ENCODE measurements around the gene TTC12. TPM values are rescaled to one million over a fixed set of nuclear protein-coding genes. Genes with fewer than 3 reads are reported as not detected.
A peak's percentile ranks its signal among the peaks of the same experiment; 100 is the strongest.

The TTC12 gene
- polyA plus RNA-seq, 1 donor from 2014 or later, result 4.2 TPM

- Histone ChIP-seq H3K27me3 (ENCODE audit: insufficient read depth, low read depth, low read length) (no peaks in the 10 kb centered on the region), H3K27ac (ENCODE audit: low read length) (no peak overlapping the region), H3K9me2 (ENCODE audit: insufficient read depth, low read length) (no peaks in the 10 kb centered on the region), H4K20me1 (ENCODE audit: insufficient read depth) (no peaks in the 10 kb centered on the region), H3K79me2 (replicated peaks; ENCODE audit: insufficient read depth, low read length) (no peaks in the 10 kb centered on the region), H3K9ac (ENCODE audit: low read length) (no peak overlapping the region), H3K4me3 (ENCODE audit: low read length) (no peak overlapping the region), H3K4me2 (ENCODE audit: low read length) (no peak overlapping the region), H2AFZ (ENCODE audit: low read depth, low read length) (no peak overlapping the region), H3K9me3 (ENCODE audit: low read length) (no peaks in the 10 kb centered on the region), H3F3A (ENCODE audit: insufficient read depth, low read length, poor library complexity, severe bottlenecking) (no peaks in the 10 kb centered on the region), H3K36me3 (ENCODE audit: insufficient read depth, low read length) (peaks cover 4% of the 10 kb centered on the region)
- no peak for TF ChIP-seq EP300 (conservative IDR thresholded peaks at IDR 0.05; ENCODE audit: poor library complexity, severe bottlenecking)
- TF ChIP-seq SMC3 (conservative IDR thresholded peaks at IDR 0.05; ENCODE audit: poor library complexity), result peak; percentile 27
- TF ChIP-seq, protein P1, sequence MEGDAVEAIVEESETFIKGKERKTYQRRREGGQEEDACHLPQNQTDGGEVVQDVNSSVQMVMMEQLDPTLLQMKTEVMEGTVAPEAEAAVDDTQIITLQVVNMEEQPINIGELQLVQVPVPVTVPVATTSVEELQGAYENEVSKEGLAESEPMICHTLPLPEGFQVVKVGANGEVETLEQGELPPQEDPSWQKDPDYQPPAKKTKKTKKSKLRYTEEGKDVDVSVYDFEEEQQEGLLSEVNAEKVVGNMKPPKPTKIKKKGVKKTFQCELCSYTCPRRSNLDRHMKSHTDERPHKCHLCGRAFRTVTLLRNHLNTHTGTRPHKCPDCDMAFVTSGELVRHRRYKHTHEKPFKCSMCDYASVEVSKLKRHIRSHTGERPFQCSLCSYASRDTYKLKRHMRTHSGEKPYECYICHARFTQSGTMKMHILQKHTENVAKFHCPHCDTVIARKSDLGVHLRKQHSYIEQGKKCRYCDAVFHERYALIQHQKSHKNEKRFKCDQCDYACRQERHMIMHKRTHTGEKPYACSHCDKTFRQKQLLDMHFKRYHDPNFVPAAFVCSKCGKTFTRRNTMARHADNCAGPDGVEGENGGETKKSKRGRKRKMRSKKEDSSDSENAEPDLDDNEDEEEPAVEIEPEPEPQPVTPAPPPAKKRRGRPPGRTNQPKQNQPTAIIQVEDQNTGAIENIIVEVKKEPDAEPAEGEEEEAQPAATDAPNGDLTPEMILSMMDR (IDR thresholded peaks at IDR 0.05; ENCODE audit: poor library complexity, severe bottlenecking), result peak; percentile 30
- TF ChIP-seq RAD21 (conservative IDR thresholded peaks at IDR 0.05), result peak; percentile 44
- no peak for TF ChIP-seq POLR2AphosphoS5 (IDR thresholded peaks at IDR 0.05)
Observed at GRCh38 chr11:113278925-113279324, 35.5 kb upstream of the TTC12 start.

DNA sequence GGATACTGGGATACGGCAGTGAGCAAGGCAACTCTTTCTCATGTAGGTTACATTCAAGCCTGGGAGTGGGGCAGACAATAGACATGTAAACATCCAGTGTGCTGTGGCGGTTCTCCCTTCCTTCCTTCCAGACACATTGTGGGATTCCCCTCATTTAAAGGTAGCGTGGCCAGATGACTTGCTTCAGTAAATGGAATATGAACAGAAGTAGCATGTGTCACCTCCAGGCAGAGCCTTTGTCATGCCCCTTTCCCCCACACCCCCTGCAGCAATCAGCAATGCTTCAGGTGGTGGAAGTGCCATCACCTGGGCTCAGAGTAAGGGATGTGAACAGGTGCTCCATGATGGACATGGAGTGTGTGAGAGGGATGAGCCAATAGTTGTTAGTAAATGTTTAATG is 34.8 kb upstream of the TTC12 start:
- Histone ChIP-seq H3K79me2 (replicated peaks; ENCODE audit: insufficient read depth, low read length) (no peaks in the 10 kb centered on the region), H3K9me2 (ENCODE audit: insufficient read depth, low read length) (no peaks in the 10 kb centered on the region), H3K9ac (ENCODE audit: low read length) (no peak overlapping the region), H2AFZ (ENCODE audit: low read depth, low read length) (no peak overlapping the region), H3K27me3 (ENCODE audit: insufficient read depth, low read depth, low read length) (no peaks in the 10 kb centered on the region), H4K20me1 (ENCODE audit: insufficient read depth) (no peaks in the 10 kb centered on the region), H3K36me3 (ENCODE audit: insufficient read depth, low read length) (peaks cover 4% of the 10 kb centered on the region), H3K27ac (ENCODE audit: low read length) (no peak overlapping the region), H3F3A (ENCODE audit: insufficient read depth, low read length, poor library complexity, severe bottlenecking) (no peaks in the 10 kb centered on the region), H3K4me2 (ENCODE audit: low read length) (no peak overlapping the region), H3K9me3 (ENCODE audit: low read length) (no peaks in the 10 kb centered on the region), H3K4me3 (ENCODE audit: low read length) (no peak overlapping the region)
- TF ChIP-seq, protein P1 (IDR thresholded peaks at IDR 0.05; ENCODE audit: poor library complexity, severe bottlenecking), result no peak
- no peak for TF ChIP-seq EZH2 (IDR thresholded peaks at IDR 0.05; ENCODE audit: borderline replicate concordance, insufficient read depth, low read length, poor library complexity, severe bottlenecking)

GRCh38 chr11:113281052-113281725 is 33.2 kb upstream of the TTC12 start:
- H3K27me3 ChIP-seq (ENCODE audit: insufficient read depth, low read depth, low read length), result no peaks in the 10 kb centered on the region
- no peak overlapping the region for H3K9ac ChIP-seq (ENCODE audit: low read length)
- no peaks in the 10 kb centered on the region for H4K20me1 ChIP-seq (ENCODE audit: insufficient read depth)
- no peaks in the 10 kb centered on the region for H3F3A ChIP-seq (ENCODE audit: insufficient read depth, low read length, poor library complexity, severe bottlenecking)
- H3K27ac ChIP-seq (ENCODE audit: low read length), result no peak overlapping the region
- no peak overlapping the region for H3K4me3 ChIP-seq (ENCODE audit: low read length)
- peaks cover 4% of the 10 kb centered on the region for H3K36me3 ChIP-seq (ENCODE audit: insufficient read depth, low read length)
- H2AFZ ChIP-seq (ENCODE audit: low read depth, low read length), result no peak overlapping the region
- H3K9me3 ChIP-seq (ENCODE audit: low read length), result no peaks in the 10 kb centered on the region
- no peaks in the 10 kb centered on the region for H3K9me2 ChIP-seq (ENCODE audit: insufficient read depth, low read length)
- TF ChIP-seq RAD21 (conservative IDR thresholded peaks at IDR 0.05), result no peak
- TF ChIP-seq SMC3 (conservative IDR thresholded peaks at IDR 0.05; ENCODE audit: poor library complexity), result no peak
- no peak for TF ChIP-seq EP300 (conservative IDR thresholded peaks at IDR 0.05; ENCODE audit: poor library complexity, severe bottlenecking)
- no peak for TF ChIP-seq TAF1 (IDR thresholded peaks at IDR 0.05; ENCODE audit: low read depth)
- TF ChIP-seq, protein P1 (IDR thresholded peaks at IDR 0.05; ENCODE audit: poor library complexity, severe bottlenecking), result no peak
- TF ChIP-seq EZH2 (IDR thresholded peaks at IDR 0.05; ENCODE audit: borderline replicate concordance, insufficient read depth, low read length, poor library complexity, severe bottlenecking), result no peak
- TF ChIP-seq POLR2AphosphoS5 (IDR thresholded peaks at IDR 0.05), result no peak
- no peak for TF ChIP-seq REST (IDR thresholded peaks at IDR 0.05; ENCODE audit: borderline replicate concordance)
- TF ChIP-seq MXI1 (conservative IDR thresholded peaks at IDR 0.05; ENCODE audit: poor library complexity, severe bottlenecking), result no peak
- H3K4me2 ChIP-seq (ENCODE audit: low read length), result no peak overlapping the region
- no peaks in the 10 kb centered on the region for H3K79me2 ChIP-seq (replicated peaks; ENCODE audit: insufficient read depth, low read length)
